ENCODE results near the gene TMCO4. TPM values are rescaled to one million over a fixed set of nuclear protein-coding genes. Genes with fewer than 3 reads are reported as not detected.

Gene TMCO4
- total and polyA plus RNA-seq, 7 donors, result 16.3 to 25.1 (median 21.9) TPM

GRCh38 chr1:19844731-19845495 is 45.2 kb upstream of the TMCO4 start:
- Histone ChIP-seq H3K4me1 (no peaks in the 10 kb centered on the region), H3K36me3 (no peaks in the 10 kb centered on the region), H3K4me3 (no peak overlapping the region), H3K9me3 (no peaks in the 10 kb centered on the region), H3K27me3 (no peaks in the 10 kb centered on the region), H3K27ac (no peak overlapping the region)
- TF ChIP-seq POLR2A (IDR thresholded peaks at IDR 0.05) (no peak), CTCF (IDR thresholded peaks at IDR 0.05) (no peak), EP300 (IDR thresholded peaks at IDR 0.05) (no peak), POLR2AphosphoS5 (IDR thresholded peaks at IDR 0.05) (no peak)
- intact Hi-C loops (cut with DNase I), result no loop called here
- 32 to 40% methylated on average over 11 of the region's 11 CpGs for WGBS, 2 donors
- no peak for DNase-seq

- Histone ChIP-seq H3K4me3 (no peak overlapping the region), H3K9me3 (no peaks in the 10 kb centered on the region), H3K36me3 (no peaks in the 10 kb centered on the region), H3K27ac (no peak overlapping the region), H3K4me1 (no peaks in the 10 kb centered on the region), H3K27me3 (no peaks in the 10 kb centered on the region)
- intact Hi-C loops (cut with DNase I), result no loop called here
- DNase-seq, result no peak
- TF ChIP-seq EP300 (IDR thresholded peaks at IDR 0.05), result no peak
- no peak for TF ChIP-seq POLR2A (IDR thresholded peaks at IDR 0.05)
- no peak for TF ChIP-seq POLR2AphosphoS5 (IDR thresholded peaks at IDR 0.05)
- TF ChIP-seq CTCF (IDR thresholded peaks at IDR 0.05), result no peak
Observed at GRCh38 chr1:19840228-19840627, 40.5 kb upstream of the TMCO4 start.

- 38 to 80% methylated on average over 2 of the region's 2 CpGs for WGBS, 2 donors
Observed at GRCh38 chr1:19837866-19838265, 38.1 kb upstream of the TMCO4 start.

GRCh38 chr1:19835578-19835977 is 35.9 kb upstream of the TMCO4 start:
- TF ChIP-seq CTCF (IDR thresholded peaks at IDR 0.05) (no peak), POLR2A (IDR thresholded peaks at IDR 0.05) (no peak), POLR2AphosphoS5 (IDR thresholded peaks at IDR 0.05) (no peak), EP300 (IDR thresholded peaks at IDR 0.05) (no peak)
- Histone ChIP-seq H3K27ac (no peak overlapping the region), H3K4me3 (no peak overlapping the region), H3K9me3 (no peaks in the 10 kb centered on the region), H3K36me3 (no peaks in the 10 kb centered on the region), H3K27me3 (peaks cover 0 to 4% (median 0%) of the 10 kb centered on the region in 3 donors), H3K4me1 (no peaks in the 10 kb centered on the region)
- WGBS, 2 donors, result 75 to 85% methylated on average over 4 of the region's 4 CpGs
- intact Hi-C loops (cut with DNase I), result no loop called here
- no peak for DNase-seq

More at GRCh38 chr1:19837866-19838265, 38.1 kb upstream of the TMCO4 start:
- DNase-seq, result no peak
- Histone ChIP-seq H3K27ac (no peak overlapping the region), H3K27me3 (no peaks in the 10 kb centered on the region), H3K4me1 (no peaks in the 10 kb centered on the region), H3K4me3 (no peak overlapping the region), H3K36me3 (no peaks in the 10 kb centered on the region), H3K9me3 (no peaks in the 10 kb centered on the region)
- intact Hi-C loops (cut with DNase I), result no loop called here
- TF ChIP-seq POLR2A (IDR thresholded peaks at IDR 0.05), result no peak
- no peak for TF ChIP-seq EP300 (IDR thresholded peaks at IDR 0.05)
- TF ChIP-seq POLR2AphosphoS5 (IDR thresholded peaks at IDR 0.05), result no peak
- TF ChIP-seq CTCF (IDR thresholded peaks at IDR 0.05), result no peak

GRCh38 chr1:19831441-19831840 is 31.7 kb upstream of the TMCO4 start:
- no peaks in the 10 kb centered on the region for H3K9me3 ChIP-seq
- WGBS, 2 donors, result 84 to 93% methylated on average over 3 of the region's 3 CpGs
- no peak overlapping the region for H3K27ac ChIP-seq
- TF ChIP-seq EP300 (IDR thresholded peaks at IDR 0.05) (no peak), POLR2A (IDR thresholded peaks at IDR 0.05) (no peak), POLR2AphosphoS5 (IDR thresholded peaks at IDR 0.05) (no peak), CTCF (IDR thresholded peaks at IDR 0.05) (no peak)
- intact Hi-C loops (cut with DNase I), result no loop called here
- H3K27me3 ChIP-seq, result peaks cover 0 to 4% (median 0%) of the 10 kb centered on the region in 3 donors
- DNase-seq, result no peak
- H3K4me3 ChIP-seq, result no peak overlapping the region
- no peaks in the 10 kb centered on the region for H3K4me1 ChIP-seq
- H3K36me3 ChIP-seq, result no peaks in the 10 kb centered on the region

Measured in sigmoid colon (tissue), 7 donors.